HepG2 (cell line): ENCODE measurements around the gene SIVA1.

Experiments
- CAMTA2 ChIP-seq: sonication (generic); formaldehyde crosslinking; IDR thresholded peaks from 2 replicates; pipeline ENCODE4 v1.4.0; 2020; ENCODE audit warnings: mild to moderate bottlenecking, missing genetic modification reagents, borderline replicate concordance
- CBX2 ChIP-seq, 2 experiments: fragments of 200-600 bp in 1 of 2; sonication (generic); formaldehyde crosslinking in 1 of 2; IDR thresholded peaks; 2 replicates each; pipeline versions ENCODE4 v1.7.0 to v1.8.1; 2018 to 2022; ENCODE audit warnings: low read depth in 2 of 2, low read length in 1 of 2, mild to moderate bottlenecking in 1 of 2, missing genetic modification reagents in 1 of 2
- CREM ChIP-seq, 2 experiments: sonication (generic) in 1 of 2; formaldehyde crosslinking in 1 of 2; IDR thresholded peaks; 2 replicates each; pipeline versions ENCODE4 v1.4.0 to v1.6.1; 2016 to 2020; ENCODE audit warnings: antibody characterized with exemption in 1 of 2, mild to moderate bottlenecking in 1 of 2, missing genetic modification reagents in 1 of 2
- CTCF ChIP-seq: sonication (generic); formaldehyde crosslinking; IDR thresholded peaks from 2 replicates; pipeline ENCODE4 v1.5.0; 2020; ENCODE audit warnings: mild to moderate bottlenecking, missing genetic modification reagents, moderate library complexity
- ETS1 ChIP-seq: sonication (generic); formaldehyde crosslinking; IDR thresholded peaks from 2 replicates; pipeline ENCODE4 v1.4.0; 2020; ENCODE audit warnings: missing genetic modification reagents
- MAFF ChIP-seq: IDR thresholded peaks from 2 replicates; pipeline ENCODE4 v1.6.1; 2011; ENCODE audit warnings: low read depth, low read length, improper control_type of control experiment
- NFYC ChIP-seq: IDR thresholded peaks from 2 replicates; pipeline ENCODE4 v1.6.1; 2016; ENCODE audit warnings: missing genetic modification reagents, missing compliant biosample characterization
- POLR2AphosphoS5 ChIP-seq: IDR thresholded peaks from 2 replicates; pipeline ENCODE4 v1.6.1; 2012; ENCODE audit warnings: low read depth, low read length

GRCh38 chr14:104793703-104793959 lies 40.7 kb downstream of the SIVA1 start:
- TF ChIP-seq CBX2 (IDR thresholded peaks at IDR 0.05; ENCODE audit: low read depth, low read length) (no peak), CBX2 (CRISPR knock-in tag; IDR thresholded peaks at IDR 0.05; ENCODE audit: low read depth) (no peak), ETS1 (CRISPR knock-in tag) (no peak), NFYC (no peak), CREM (IDR thresholded peaks at IDR 0.05) (no peak), CREM (CRISPR knock-in tag; IDR thresholded peaks at IDR 0.05) (no peak), MAFF (no peak), CTCF (CRISPR knock-in tag) (no peak), POLR2AphosphoS5 (no peak), CAMTA2 (CRISPR knock-in tag) (no peak)
